Stimulated activated CD4-positive, alpha-beta T cell treated with anti-CD3 and anti-CD28 coated beads, Interleukin-1b, Interleukin-23, amount 100 ng/mL, for 24 hours (primary cell): ENCODE results near the gene THPO.

Source experiments
- DNase-seq, 4 experiments: peaks; one replicate each; pipeline ENCODE4 v3.0.0-alpha.2; 2020; ENCODE audit warnings: low read depth in 4 of 4, low spot score in 1 of 4

THPO gene

DNA sequence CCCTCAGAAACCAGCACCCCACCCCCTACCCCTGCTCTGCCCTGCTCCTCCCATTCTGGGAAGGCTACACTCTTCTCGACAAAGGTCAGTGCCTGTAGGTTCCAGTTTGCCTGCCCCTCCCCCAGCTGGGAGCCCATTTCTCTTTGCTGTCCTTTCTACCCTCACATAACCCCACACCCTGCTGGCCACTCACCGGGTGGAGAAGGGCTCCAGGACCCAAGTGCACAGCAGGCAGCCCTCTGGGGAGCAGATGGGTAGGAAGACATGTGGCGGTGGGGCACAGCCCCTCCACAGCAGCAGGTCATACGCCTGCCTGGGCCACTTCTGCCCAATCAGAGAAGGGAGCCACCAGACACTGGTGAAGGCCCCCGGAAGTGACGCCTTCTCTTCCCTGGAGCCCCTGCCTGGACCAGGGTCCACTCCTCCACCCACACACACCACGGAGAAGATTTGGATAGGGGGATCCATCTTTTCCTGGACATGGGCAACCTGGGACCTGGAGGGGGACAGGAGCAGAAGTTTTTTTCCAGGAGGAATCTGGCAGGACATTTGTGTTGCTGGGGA, at the start of gene THPO:
Gene THPO, minus strand, starts transcription at position 326 of the 564 bp plus-strand sequence. CDS start 1,948 bp downstream, outside the sequence.
- no peak for DNase-seq

DNA sequence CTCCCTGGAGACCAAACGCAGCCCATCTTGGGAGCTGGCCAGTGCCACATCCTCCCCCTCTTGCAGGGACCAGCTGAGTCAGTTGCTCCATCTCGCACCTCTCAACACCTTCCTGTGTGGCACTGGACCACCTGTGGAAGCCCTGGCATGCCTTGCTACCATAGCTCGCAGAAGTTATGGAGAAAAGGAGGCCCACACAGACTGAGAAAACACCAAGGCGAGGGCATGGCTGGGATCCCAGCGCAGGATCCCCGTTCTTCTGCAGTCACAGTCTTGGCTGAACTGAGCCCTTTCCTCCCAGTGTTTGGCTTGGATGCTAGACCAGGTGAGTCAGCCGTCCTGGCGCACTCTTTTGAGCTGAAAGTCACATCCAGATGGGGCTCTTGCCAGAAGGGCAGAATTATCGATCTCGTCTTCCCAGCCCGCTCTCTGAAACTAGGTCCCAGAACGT, 48.7 kb upstream of the THPO start:
- DNase-seq: no peak

DNA sequence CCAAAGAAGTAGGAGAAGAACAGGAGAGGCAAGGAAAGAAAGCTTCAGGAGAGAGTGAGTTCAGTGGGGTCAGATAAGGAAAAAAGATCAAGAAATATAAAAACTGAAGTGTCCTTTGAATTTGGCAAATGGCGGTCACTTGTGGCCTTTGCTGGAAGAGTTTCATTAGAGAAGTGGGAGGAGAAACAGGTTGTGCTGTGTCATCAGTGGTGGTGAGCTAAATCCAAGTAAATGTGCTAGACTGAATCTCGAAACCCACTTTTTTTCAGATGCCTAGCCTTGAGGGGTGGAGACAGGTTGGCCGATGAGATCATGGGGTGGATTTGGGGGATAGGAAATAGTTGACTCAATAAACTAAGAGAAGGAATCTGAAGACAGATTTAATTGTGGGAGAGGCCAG, 45.6 kb upstream of the THPO start:
- DNase-seq: no peak

DNA sequence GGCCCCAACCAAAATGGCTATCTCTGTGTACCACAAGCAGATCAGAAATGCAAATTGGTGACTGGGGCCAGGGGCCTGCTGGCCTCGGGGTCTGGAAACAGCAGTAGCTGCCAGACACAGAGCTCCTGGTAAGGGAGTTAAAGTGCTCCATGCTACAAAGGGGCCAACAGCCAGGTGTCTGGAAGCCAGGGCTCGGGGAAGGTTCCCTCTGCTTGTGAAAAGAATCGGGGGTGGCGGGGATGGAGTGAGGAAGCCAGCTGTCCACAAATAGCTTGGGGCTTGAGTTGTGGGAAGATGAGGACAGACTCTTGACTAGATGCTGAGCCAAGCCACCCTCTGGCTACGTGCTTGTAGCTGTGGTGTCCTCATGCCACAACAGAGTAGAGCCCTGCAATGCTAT, 41.2 kb upstream of the THPO start:
- DNase-seq: no peak

DNA sequence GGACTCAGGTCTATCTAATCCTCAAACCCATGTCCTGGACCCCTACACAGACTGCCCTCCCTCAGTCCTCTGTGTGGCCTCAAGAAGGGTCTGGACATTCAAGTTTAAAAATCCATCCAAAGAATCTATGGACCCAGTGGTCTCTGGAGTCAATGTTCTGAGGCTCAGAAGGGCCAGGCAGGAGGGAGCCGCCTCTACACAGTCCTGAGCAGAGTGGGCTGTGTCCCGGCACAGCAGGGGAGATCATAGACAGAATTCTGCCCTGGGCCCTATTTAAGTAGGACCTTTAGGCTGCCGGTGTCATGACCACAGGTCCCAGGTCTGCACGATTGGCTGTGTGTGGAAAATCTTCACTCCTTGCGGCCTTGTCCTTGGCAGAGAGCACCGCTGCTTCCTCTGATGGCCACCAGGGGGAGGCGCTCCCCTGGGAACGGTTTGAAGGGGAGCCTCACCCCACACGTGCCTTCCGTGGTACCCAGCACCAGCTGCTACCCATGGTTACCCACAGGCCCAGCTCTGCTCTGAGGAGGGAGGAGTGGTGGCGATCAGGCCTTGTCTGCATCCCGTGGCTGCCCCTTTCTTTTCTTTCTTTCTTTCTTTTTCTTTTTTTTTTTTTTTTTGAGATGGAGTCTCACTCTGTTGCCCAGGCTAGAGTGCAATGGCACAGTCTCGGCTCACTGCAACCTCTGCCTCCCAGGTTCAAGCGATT, 39.8 kb upstream of the THPO start:
- DNase-seq: peak; percentile 19 to 61 (median 52)

DNA sequence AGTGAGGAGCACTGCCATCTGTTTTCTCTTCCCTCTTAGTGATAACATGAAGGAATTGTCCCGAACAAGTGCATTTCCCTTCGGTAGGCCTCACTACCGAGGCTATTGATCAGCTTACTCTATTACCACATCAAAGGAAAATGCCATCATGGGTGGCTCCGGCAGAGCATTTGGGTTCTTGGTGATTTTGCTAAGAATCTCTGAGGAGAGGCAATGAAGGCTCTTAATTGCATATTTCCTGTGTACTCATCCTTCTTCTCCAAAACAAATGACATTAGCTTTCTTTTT, 37.1 kb upstream of the THPO start:
- no peak for DNase-seq

DNA sequence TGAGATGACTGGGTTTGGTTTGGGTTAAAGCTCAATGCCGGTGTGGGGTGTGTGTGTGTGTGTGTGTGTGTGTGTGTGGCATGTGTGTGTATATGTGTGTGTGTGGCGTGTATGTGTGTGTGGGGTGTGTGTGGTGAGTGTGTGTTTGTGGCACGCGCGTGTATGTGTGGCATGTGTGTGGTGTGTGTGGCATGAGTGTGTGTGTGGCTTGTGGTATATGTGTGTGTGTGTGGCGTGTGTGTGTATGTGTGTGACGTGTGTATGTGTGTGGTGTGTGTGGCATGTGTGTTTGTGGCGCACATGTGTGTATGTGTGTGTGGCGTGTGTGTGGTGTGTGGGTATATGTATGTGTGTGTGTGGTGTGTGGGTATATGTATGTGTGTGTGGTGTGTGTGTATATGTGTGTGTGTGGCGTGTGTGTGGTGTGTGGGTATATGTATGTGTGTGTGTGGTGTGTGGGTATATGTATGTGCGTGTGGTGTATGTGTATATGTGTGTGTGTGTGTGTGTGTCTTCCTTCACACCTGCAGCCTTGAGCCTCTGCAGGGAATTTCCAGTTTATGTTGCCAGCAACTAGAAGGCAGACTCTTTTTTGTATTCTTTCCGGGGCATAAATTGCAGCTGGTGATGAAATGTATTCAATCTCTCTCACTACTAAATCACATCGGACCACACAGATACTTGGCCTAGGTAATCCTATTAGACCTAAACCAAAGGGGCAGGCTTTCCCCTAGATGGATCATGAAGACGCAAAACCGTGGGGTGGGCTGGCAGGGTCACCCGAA, 36.6 kb upstream of the THPO start:
- DNase-seq: no peak

DNA sequence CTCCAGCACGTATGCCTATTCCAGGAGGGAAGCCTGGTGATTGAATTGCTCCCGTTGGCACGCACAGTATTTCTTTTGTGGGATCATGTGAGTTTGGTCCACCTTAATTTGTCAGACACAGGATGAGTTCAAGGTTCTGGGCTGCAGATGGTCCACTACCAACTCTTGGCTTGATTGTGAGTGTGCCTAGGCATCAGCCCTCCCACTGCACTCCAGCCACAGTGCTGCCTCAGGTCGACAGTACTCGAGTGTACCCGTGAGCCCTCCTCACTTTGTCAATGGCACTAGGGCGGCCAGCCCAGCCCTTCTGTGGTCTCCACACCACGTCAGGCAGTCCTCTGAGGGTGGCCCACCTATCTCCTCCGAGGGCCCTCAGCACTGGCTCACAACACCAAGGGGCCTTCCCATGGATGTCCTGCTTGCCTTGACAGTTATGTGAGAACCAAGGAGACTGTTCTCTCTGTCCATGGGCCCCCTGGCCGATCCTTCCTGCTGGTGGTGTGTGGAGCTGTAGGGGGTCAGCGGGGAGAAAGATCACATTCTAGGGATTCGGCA, 32.0 kb upstream of the THPO start:
- no peak for DNase-seq

DNA sequence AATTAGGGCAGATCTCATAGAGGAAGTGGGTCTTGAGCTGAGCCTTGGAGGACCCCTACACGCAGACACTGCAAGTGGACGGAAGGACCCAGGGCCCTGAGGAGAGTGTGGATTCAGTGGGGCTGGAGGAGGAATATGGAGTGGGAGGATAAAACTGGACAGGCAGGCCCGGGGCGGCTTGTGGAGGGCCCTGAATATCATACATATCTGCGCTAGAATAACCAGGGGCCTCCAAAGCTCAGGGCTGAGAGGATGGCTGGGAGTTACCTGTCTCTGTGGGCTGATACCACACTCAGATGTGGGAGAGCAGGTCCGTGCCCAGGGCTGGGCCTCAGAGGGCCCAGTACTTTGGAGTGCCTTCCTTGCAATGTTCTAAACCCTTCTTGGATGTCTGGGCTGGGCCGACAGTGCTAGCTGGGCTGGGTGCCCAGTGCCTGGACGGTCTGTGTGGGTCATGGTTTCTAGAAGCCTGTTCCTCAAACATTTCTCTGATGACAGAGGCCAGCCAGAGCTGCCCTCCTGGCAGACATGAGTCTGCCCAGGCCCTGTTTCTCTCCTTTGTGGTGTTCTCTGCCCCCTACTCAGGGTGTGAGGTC, 31.4 kb upstream of the THPO start:
- no peak for DNase-seq

DNA sequence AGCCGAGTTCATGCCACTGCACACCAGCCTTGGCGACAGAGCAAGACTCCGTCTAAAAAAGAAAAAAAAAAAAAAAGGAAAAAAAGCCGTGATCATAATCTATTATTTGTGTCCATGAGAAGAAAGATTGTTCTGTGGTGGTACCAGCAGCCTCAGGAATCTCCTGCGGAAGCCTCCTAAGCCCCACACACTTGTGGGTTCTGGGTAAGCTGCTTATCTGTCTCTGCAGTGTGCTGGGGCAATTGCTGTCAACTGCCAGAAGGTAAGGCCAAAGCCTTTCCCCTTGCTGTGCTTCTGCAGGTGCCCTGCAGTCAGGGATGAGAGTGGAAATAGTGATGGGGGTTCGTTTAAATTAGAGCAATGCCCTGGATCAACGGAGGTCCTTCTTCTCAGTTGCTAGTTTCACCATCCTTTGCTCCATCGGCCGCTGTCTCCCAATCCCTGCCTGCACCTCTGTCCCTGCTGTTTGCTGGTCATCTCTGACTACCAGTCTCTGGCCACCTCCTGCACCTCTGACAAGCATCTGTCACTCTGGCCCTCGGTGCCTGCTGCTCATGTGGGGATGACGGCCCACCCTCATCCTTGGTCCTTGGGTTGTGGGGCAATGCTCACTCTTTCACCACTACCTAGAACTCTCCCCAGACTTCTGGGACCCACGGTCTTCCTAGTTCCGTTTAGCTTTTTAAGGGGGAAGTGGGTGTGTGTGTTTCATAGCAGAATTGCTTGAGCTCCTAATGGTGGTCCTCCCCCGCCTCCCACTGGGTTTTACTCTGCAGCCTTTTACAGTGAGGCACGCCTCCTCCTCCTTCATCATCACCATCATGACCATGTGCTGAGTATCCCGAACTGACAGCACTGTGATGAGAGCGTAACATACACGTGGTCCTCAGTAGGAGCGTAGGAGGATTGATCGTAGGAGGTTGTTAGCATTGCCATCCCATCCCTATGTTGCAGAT, 27.3 kb upstream of the THPO start:
- no peak for DNase-seq

DNA sequence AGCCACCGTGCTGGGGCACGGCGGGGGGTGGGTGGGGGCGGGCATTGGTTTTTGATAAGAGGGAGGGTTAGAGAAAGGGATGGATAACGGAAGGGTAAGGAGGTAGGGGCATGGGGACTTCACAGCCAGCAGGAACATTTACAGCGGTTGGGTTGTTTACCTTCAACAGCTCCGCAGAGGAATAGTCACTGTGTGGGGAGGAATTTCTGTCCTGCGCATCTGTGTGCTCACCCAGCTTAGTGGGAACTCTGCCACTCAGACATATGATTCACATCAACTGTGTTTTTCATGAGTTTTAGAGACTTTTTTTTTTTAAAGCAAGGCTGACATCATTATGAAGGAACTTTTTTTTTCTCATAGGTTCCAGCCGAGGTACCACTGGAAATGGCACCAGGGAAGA, 21.4 kb upstream of the THPO start:
- no peak for DNase-seq

DNA sequence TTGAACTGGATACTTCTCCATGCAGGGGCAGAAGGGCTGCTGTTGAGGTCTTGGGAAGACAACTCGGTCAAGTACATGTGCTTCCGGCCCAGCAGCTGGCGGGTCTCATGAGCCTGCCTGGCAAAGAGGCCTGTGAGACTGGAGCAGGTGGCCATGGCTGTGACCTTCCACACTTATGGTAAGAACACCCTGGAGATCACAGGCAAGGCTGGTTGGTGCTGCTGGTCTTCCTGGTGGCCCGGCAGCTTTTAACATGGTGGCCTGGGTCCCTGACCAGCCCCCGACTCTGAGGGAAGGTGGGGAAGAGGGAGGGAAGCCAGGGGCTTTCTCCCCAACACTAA, 17.3 kb upstream of the THPO start:
- no peak for DNase-seq

DNA sequence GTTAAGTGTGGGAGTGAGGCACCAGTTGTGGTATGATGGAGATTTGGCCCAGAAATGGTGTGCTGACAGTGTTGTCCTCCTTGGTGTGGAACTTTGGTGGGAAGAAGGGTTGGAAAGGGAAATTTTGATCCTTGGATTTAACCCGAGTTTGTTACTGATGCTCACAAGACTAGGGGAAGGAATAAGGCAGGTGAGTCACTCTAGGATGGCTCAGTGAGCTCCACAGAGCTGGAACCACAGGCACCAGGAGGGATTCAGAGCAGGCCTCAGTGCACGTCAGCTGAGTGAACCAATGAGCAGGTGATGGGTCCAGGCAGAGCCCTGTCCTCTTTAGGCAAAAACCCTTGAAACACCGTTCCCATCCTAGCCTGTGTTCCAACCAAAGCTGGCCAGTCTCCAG, 13.3 kb upstream of the THPO start:
- no peak for DNase-seq

DNA sequence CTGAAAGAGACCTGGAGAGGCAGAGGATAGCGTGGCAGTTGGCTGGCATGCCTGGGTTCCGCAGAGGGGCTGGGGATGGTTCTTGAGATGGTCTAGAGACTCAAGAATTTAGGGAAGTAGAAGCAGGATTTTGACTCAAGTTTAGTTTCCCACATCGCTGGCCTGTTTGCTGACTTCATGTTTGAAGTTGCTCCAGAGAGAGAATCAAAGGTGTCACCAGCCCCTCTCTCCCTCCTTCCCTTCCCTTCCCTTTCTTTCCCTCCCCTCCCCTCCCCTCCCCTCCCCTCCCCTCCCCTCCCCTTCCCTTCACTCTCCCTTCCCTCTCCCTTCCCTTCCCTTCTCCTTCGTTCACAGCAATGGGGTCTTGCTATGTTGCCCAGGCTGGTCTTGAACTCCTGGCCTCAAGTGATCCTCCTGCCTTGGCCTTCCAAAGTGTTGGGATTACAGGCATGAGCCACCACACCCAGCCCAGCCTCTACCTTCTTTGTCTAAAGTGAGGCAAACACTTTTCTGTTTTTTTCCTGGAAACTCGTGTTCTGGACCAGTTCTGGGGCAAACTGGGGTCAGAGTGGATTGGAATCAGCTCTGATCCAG, 12.0 kb upstream of the THPO start:
- DNase-seq: no peak

DNA sequence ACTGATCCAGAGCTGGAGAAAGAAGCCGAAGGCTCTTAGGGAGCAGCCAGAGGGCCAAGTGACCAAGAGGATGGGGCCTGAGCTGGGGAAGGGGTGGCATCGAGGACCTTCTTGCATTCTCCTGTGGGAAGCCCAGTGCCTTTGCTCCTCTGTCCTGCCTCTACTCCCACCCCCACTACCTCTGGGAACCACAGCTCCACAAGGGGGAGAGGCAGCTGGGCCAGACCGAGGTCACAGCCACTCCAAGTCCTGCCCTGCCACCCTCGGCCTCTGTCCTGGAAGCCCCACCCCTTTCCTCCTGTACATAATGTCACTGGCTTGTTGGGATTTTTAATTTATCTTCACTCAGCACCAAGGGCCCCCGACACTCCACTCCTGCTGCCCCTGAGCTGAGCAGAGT, 11.4 kb upstream of the THPO start:
- DNase-seq: no peak

DNA sequence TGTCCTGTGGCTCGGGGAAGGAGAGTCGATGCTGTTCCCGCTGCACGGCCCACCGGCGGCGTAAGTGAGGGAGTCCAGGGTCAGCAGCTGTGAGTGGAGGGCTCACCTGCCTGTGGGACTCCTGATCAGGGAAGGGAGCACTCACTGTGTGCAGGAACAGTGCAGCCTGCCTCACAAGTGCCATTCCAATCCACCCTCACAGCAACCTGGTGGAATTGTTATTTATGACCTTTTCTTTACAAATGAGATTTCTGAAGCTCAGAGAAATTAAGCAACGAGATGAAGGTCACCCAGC, 10.9 kb upstream of the THPO start:
- DNase-seq: no peak

DNA sequence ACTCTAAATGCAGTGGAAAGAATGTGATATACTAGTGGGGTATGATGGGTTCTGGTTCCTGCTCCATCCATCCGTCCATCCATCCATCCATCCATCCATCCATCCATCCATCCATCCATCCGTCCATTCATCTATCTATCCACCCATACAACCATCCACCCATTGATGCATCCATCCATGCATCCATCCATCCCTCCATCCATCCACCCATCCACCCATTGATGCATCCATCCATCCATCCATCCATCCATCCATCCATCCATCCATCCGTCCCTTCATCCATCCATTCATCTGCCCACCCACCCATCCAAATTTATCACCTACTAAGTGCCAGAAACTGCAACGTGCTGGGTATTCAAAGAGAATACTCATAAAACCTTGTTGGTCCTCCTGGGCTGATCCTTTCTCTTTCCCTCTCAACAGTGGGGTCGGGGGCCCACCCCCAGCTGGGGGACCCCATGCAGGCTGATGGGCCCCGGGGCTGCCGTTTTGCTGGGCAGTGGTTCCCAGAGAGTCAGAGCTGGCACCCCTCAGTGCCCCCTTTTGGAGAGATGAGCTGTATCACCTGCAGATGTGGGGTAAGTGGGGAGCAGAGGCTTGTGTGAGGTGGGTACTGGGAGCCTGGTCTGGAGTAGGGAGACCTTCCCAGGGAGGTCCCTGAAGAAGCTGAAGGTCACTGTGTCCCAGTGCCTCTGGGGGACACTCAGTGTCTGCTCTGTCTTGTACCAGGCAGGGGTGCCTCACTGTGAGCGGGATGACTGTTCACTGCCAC, 10.3 kb upstream of the THPO start:
- no peak for DNase-seq

DNA sequence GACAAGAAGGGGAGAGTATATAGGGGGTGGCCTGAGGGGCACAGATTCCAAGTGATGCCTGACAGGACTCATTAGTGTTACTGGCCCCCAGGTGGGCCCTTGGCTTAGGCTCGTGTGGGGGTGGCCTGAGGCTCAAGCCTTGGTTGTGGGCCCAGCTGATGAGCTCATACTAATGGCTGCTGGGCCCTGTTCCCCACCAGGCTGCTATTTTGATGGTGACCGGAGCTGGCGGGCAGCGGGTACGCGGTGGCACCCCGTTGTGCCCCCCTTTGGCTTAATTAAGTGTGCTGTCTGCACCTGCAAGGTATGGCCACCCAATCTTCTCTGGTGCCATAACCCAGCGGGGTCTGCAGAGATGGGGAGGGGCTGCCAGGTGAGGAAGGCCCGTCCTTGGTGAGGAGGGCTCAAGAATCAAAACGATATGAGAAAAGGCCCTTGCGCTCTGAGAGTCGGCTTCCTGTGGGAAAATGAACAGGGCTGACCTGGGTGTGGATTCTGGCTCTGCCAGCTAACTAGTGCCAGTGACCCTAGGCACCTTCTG, 9.2 kb upstream of the THPO start:
- no peak for DNase-seq

DNA sequence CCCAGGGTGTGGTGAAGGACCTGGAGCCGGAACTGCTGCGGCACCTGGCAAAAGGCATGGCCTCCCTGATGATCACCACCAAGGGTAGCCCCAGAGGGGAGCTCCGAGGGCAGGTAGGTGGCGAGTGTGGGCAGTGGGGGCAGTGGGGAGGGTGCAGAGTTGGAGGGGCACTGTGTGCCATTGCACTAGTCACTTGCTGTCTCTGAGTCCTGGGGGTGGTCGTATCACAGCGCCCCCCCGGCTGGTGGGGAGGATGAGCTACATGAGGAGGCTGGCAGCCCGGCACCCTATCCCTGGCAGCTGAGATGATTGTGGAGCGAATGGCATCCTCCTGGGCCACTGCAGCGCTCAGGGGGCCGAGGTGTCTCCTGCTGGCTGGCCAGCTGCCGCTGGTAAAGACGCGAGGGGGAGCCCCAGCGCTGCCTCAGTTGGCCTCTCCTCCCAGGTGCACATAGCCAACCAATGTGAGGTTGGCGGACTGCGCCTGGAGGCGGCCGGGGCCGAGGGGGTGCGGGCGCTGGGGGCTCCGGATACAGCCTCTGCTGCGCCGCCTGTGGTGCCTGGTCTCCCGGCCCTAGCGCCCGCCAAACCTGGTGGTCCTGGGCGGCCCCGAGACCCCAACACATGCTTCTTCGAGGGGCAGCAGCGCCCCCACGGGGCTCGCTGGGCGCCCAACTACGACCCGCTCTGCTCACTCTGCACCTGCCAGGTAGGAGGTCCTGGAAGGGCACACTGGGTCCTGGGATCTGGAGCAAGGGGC, 8.2 kb upstream of the THPO start:
- DNase-seq: no peak
